HepG2 (cell line): ENCODE data around the gene EPB41L2. TPM values are rescaled to one million over a fixed set of nuclear protein-coding genes. Genes with fewer than 3 reads are reported as not detected.

Source experiments
- AGO1 ChIP-seq: fragments of 200-400 bp; formaldehyde crosslinking; IDR thresholded peaks from 2 replicates; pipeline ENCODE4 v1.6.1; 2017; ENCODE audit warnings: mild to moderate bottlenecking, low read depth, low read length, moderate library complexity; ENCODE audit not compliant: poor library complexity, severe bottlenecking
- ARNT ChIP-seq: fragments of 450-650 bp; IDR thresholded peaks from 2 replicates; pipeline ENCODE4 v1.6.1; 2017
- BCL6 ChIP-seq: IDR thresholded peaks from 2 replicates; pipeline ENCODE4 v1.6.1; 2016; ENCODE audit warnings: missing genetic modification reagents, missing compliant biosample characterization
- CBFB ChIP-seq: sonication (generic); formaldehyde crosslinking; IDR thresholded peaks from 2 replicates; pipeline ENCODE4 v1.4.0; 2020; ENCODE audit warnings: missing genetic modification reagents
- FOXK2 ChIP-seq: fragments of 450-650 bp; IDR thresholded peaks from 2 replicates; pipeline ENCODE4 v1.6.1; 2016
- KDM2A ChIP-seq: sonication (generic); formaldehyde crosslinking; IDR thresholded peaks from 2 replicates; pipeline ENCODE4 v1.4.0; 2020; ENCODE audit warnings: low read depth, missing genetic modification reagents, borderline replicate concordance
- MBNL3 ChIP-seq: fragments of 250-450 bp; sonication (Bioruptor Pico); conservative IDR thresholded peaks from 2 replicates; pipeline ENCODE4 v1.8.0; 2022; ENCODE audit warnings: mild to moderate bottlenecking, inconsistent platforms
- MEIS2 ChIP-seq: sonication (generic); formaldehyde crosslinking; IDR thresholded peaks from 2 replicates; pipeline ENCODE4 v1.9.0; 2021; ENCODE audit warnings: mild to moderate bottlenecking, missing genetic modification reagents
- MXI1 ChIP-seq: IDR thresholded peaks from 3 replicates; pipeline ENCODE4 v1.6.1; 2012; ENCODE audit warnings: low read depth, low read length, inconsistent platforms, borderline replicate concordance
- NFKBIZ ChIP-seq: IDR thresholded peaks from 2 replicates; pipeline ENCODE4 v1.6.1; 2018; ENCODE audit warnings: missing genetic modification reagents, missing compliant biosample characterization
- SIN3B ChIP-seq: fragments of 150-350 bp; IDR thresholded peaks from 2 replicates; pipeline ENCODE4 v1.6.1; 2014; ENCODE audit warnings: low read length
- SKI ChIP-seq: fragments of 450-650 bp; IDR thresholded peaks from one replicate; pipeline ENCODE4 v1.6.1; 2018; ENCODE audit warnings: mild to moderate bottlenecking; ENCODE audit not compliant: partially characterized antibody
- STAT5B ChIP-seq: sonication (generic); formaldehyde crosslinking; IDR thresholded peaks from 2 replicates; pipeline ENCODE4 v1.4.0; 2020; ENCODE audit warnings: missing genetic modification reagents
- ZNF281 ChIP-seq: sonication (generic); formaldehyde crosslinking; IDR thresholded peaks from 2 replicates; pipeline ENCODE4 v1.4.0; 2020; ENCODE audit warnings: missing genetic modification reagents, borderline replicate concordance
- ZNF777 ChIP-seq: sonication (generic); formaldehyde crosslinking; IDR thresholded peaks from 2 replicates; pipeline ENCODE4 v1.4.0; 2020; ENCODE audit warnings: missing genetic modification reagents
- polyA plus RNA-seq, 8 experiments: library from polyadenylated mRNA; depleted of rRNA in 3 of 8; stranded (reverse) in 7 of 8; unstranded in 1 of 8; fragments of >200 nt; fragmentation: Illumina TruSeq in 4 of 8; extraction: Trizol in 4 of 8; gene quantifications; 2 replicates each; pipeline versions ENCODE4 v1.2.1 to v1.2.3, GENCODE V29; 2011 to 2016; ENCODE audit warnings: low read depth in 4 of 8, missing spikeins in 1 of 8, mixed read lengths in 1 of 8; ENCODE audit not compliant: insufficient read depth in 1 of 8
- total RNA-seq, 5 experiments: library from RNA; depleted of rRNA; stranded (reverse); fragments of >200 nt; fragmentation: Illumina TruSeq; extraction: Trizol; gene quantifications; 2 replicates each; pipeline ENCODE4 v1.2.3, GENCODE V29; 2016; ENCODE audit warnings: low read depth in 1 of 5
- TF ChIP-seq, protein P1 (sequence below): sonication (generic); formaldehyde crosslinking; IDR thresholded peaks from 2 replicates; pipeline ENCODE4 v1.8.1; 2023; ENCODE audit warnings: mild to moderate bottlenecking, moderate library complexity, missing genetic modification reagents
- TF ChIP-seq, protein P2 (sequence below): IDR thresholded peaks from 2 replicates; pipeline ENCODE4 v1.6.1; 2016; ENCODE audit warnings: low read depth

EPB41L2 gene
- total and polyA plus RNA-seq, 2 of the 13 experiments (the other 11 are each of a cell fraction or from before 2014, with no cell fraction given): 41.7 to 56.4 TPM

- TF ChIP-seq ZNF281 (CRISPR knock-in tag): peak; percentile 75
- no peak for TF ChIP-seq ARNT
- no peak for TF ChIP-seq MBNL3 (CRISPR knock-in tag)
- TF ChIP-seq, protein P1, sequence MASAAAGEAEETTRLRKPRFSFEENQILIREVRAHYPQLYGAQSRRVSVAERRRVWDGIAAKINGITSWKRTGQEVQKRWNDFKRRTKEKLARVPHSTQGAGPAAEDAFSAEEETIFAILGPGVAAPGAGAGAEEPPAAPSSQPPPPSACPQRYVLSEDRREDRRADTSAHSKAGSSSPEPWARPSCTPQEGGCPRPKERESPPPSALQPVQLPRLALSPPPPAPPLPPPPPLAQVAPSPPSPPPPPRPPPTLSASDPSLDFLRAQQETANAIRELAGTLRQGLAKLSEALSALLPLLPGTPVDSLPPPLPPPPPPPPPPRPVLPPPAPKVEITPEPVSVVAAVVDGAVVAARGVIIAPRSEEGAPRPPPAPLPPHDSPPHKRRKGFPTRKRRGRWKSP (CRISPR knock-in tag): peak; percentile 72; the same call in 1 of the 2 replicates
- no peak for TF ChIP-seq AGO1
- no peak; the same call in 1 of the 2 replicates for TF ChIP-seq NFKBIZ (CRISPR knock-in tag)
- TF ChIP-seq SIN3B: no peak
- 0 out of 2 replicates have a peak, but pooled peaks have one; percentile 39 for TF ChIP-seq MEIS2 (CRISPR knock-in tag)
- no peak for TF ChIP-seq STAT5B
- peak; percentile 89 for TF ChIP-seq SKI
- TF ChIP-seq, protein P2, sequence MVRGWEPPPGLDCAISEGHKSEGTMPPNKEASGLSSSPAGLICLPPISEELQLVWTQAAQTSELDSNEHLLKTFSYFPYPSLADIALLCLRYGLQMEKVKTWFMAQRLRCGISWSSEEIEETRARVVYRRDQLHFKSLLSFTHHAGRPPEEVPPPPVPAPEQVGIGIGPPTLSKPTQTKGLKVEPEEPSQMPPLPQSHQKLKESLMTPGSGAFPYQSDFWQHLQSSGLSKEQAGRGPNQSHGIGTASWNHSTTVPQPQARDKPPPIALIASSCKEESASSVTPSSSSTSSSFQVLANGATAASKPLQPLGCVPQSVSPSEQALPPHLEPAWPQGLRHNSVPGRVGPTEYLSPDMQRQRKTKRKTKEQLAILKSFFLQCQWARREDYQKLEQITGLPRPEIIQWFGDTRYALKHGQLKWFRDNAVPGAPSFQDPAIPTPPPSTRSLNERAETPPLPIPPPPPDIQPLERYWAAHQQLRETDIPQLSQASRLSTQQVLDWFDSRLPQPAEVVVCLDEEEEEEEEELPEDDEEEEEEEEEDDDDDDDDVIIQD (CRISPR knock-in tag): no peak; the same call in 1 of the 2 replicates
- TF ChIP-seq BCL6 (CRISPR knock-in tag): peak; percentile 93
- no peak for TF ChIP-seq ZNF777 (CRISPR knock-in tag)
- TF ChIP-seq KDM2A (CRISPR knock-in tag): no peak
- TF ChIP-seq MXI1: peak; percentile 63; the same call in 2 of the 3 replicates
- peak; percentile 59 for TF ChIP-seq CBFB (CRISPR knock-in tag)
- TF ChIP-seq FOXK2: peak; percentile 83
These were observed 247.6 kb downstream of the EPB41L2 start (continued) for GRCh38 chr6:130815200-130816071.
